ENCODE results near the gene CCDC141. TPM values are rescaled to one million over a fixed set of nuclear protein-coding genes. Genes with fewer than 3 reads are reported as not detected.

CCDC141 gene
- total RNA-seq, 2 experiments from 2014 or later = 30.6 to 31.5 TPM

DNA sequence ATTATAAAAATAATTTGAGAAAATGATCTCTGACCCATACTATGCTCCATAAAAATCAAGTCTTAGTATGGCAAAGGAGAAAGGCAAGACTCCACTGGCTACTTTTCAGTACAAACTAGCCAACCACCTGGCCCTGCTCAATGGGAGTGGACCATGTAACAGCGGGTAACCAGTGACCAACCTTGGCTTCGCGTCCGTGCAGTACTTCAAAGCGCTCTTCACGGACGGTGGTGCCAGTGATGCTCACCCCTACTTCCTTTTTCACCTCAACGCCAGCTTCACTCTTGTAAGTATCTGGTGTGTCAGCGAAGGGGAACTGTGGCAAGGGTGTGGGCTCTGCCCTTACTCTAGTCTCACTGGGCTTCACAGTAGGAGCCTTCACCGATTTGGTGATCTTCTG is 266.0 kb downstream of the CCDC141 start:
- Histone ChIP-seq H3K4me3 (ENCODE audit: low read length) (no peak overlapping the region), H3K9me3 (ENCODE audit: control insufficient read depth in 1 of 2, insufficient read depth in 1 of 2, low read length in 2 of 2) (no peaks in the 10 kb centered on the region), H3K27ac (ENCODE audit: low read depth in 1 of 2, low read length in 2 of 2) (no peak overlapping the region), H3K27me3 (ENCODE audit: control insufficient read depth in 1 of 2, insufficient read depth in 2 of 2, low read length in 2 of 2) (no peaks in the 10 kb centered on the region), H3K4me1 (ENCODE audit: insufficient read depth, low read length) (no peaks in the 10 kb centered on the region), H3K36me3 (ENCODE audit: insufficient read depth, low read length) (no peaks in the 10 kb centered on the region)
- no peaks in the 10 kb centered on the region for H3K9me3 Mint-ChIP-seq
- no peak overlapping the region for H3K4me3 Mint-ChIP-seq
- no peaks in the 10 kb centered on the region for H3K4me1 Mint-ChIP-seq (ENCODE audit: low read depth)
- TF ChIP-seq CTCF (IDR thresholded peaks at IDR 0.05) = no peak
- POLR2A ChIA-PET = no interaction called here
- H3K27ac Mint-ChIP-seq = no peak overlapping the region
- CTCF ChIA-PET = no interaction called here
- no peak for ATAC-seq (ENCODE audit: poor library complexity)
- H3K27me3 Mint-ChIP-seq = no peaks in the 10 kb centered on the region
- peaks cover 74% of the 10 kb centered on the region for H3K36me3 Mint-ChIP-seq (ENCODE audit: low read depth)
- DNase-seq = no peak
- intact Hi-C loops (cut with DNase I, micrococcal nuclease) = no loop called here

DNA sequence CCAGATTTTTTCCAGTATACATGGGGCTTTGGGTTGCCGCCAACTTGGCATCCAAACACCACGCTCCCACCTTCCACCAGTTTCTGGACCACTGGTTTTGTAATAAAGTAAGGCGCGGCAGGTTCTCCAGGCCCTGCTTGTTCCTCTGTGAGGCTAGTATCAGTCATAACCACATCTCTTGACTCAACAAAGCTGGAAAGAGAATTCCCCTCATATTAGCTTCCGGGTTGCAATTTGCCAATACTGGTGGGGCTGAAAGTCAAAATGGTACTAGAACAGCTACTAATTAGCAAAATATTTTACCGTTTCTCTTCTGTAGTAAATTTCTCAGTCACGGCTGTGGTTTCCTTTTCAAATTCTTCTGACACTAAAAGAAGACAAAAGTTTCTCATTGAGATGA is 267.7 kb downstream of the CCDC141 start:
- Histone ChIP-seq H3K9me3 (ENCODE audit: control insufficient read depth in 1 of 2, insufficient read depth in 1 of 2, low read length in 2 of 2) (no peaks in the 10 kb centered on the region), H3K4me3 (ENCODE audit: low read length) (no peak overlapping the region), H3K36me3 (ENCODE audit: insufficient read depth, low read length) (no peaks in the 10 kb centered on the region), H3K4me1 (ENCODE audit: insufficient read depth, low read length) (no peaks in the 10 kb centered on the region), H3K27ac (ENCODE audit: low read depth in 1 of 2, low read length in 2 of 2) (no peak overlapping the region), H3K27me3 (ENCODE audit: control insufficient read depth in 1 of 2, insufficient read depth in 2 of 2, low read length in 2 of 2) (no peaks in the 10 kb centered on the region)
- ATAC-seq (ENCODE audit: poor library complexity) (no peak), DNase-seq (no peak)
- POLR2A ChIA-PET = no interaction called here
- intact Hi-C loops (cut with DNase I, micrococcal nuclease) = no loop called here
- TF ChIP-seq CTCF (IDR thresholded peaks at IDR 0.05) = no peak
- peaks cover 80% of the 10 kb centered on the region for H3K36me3 Mint-ChIP-seq (ENCODE audit: low read depth)
- CTCF ChIA-PET = no interaction called here
- H3K4me1 Mint-ChIP-seq (ENCODE audit: low read depth) = no peaks in the 10 kb centered on the region
- no peak overlapping the region for H3K27ac Mint-ChIP-seq
- no peaks in the 10 kb centered on the region for H3K27me3 Mint-ChIP-seq
- H3K9me3 Mint-ChIP-seq = no peaks in the 10 kb centered on the region
- H3K4me3 Mint-ChIP-seq = no peak overlapping the region

Other genes starting within 250 kb of the CCDC141 start
- 10 to 100 TPM; 27.5 to 29.2 TPM for gene TTN, start 242.7 kb downstream of the CCDC141 start, total RNA-seq
- 10 to 100 TPM in 1 of 2 experiments, 1 to 10 TPM in 1; 8.7 to 10.2 TPM for gene SESTD1, start 214.7 kb upstream of the CCDC141 start, total RNA-seq